IMR-90 (cell line): Measurements from ENCODE around the gene SEC31B. TPM values are rescaled to one million over a fixed set of nuclear protein-coding genes. Genes with fewer than 3 reads are reported as not detected.
A peak's percentile ranks its signal among the peaks of the same experiment; 100 is the strongest.

Experiments
- ATAC-seq: fragments of 200-7000 bp; cut with Tn5 transposase; 2 replicates; pipeline ENCODE4 v1.9.1; 2020; ENCODE audit warnings: low read depth, mild to moderate bottlenecking, moderate library complexity
- Bru-seq: library from RNA; stranded (reverse); fragments of 400-500 nt; gene quantifications from one replicate; lab custom pipeline; 2021; lab: Mats Ljungman, UMichigan
- BruChase-seq, 2 experiments: library from RNA; stranded (reverse); fragments of 400-500 nt; gene quantifications; one replicate each; lab custom pipeline; 2021; lab: Mats Ljungman, UMichigan
- BruUV-seq: library from RNA; stranded (reverse); fragments of 400-500 nt; replicated peaks from 2 replicates; lab custom pipeline; 2021; lab: Mats Ljungman, UMichigan
- CTCF ChIA-PET: fragments of 300-600 bp; formaldehyde crosslinking; extraction: SDS; loops from one replicate; lab custom pipeline; 2021; ENCODE audit warnings: antibody characterized with exemption; lab: Yijun Ruan, JAX
- POLR2A ChIA-PET: fragments of 300-600 bp; sonication (Branson Sonifier 250); formaldehyde crosslinking; loops from one replicate; lab custom pipeline; 2022; ENCODE audit warnings: antibody characterized with exemption; ENCODE audit not compliant: unreplicated experiment; lab: Charles Lee
- DNase-seq: peaks from one replicate; pipeline ENCODE4 v3.0.0; 2013
- H2AFZ ChIP-seq: replicated peaks from 2 replicates; pipeline ENCODE3; 2013; ENCODE audit warnings: low read length, mild to moderate bottlenecking; ENCODE audit not compliant: poor library complexity
- H2AK5ac ChIP-seq: 2 replicates; pipeline ENCODE4 v1.6.1; 2013; ENCODE audit warnings: low read depth, low read length, inconsistent platforms
- H2AK9ac ChIP-seq: replicated peaks from 2 replicates; pipeline ENCODE3; 2013; ENCODE audit warnings: mild to moderate bottlenecking, low read depth, low read length, moderate library complexity; ENCODE audit not compliant: poor library complexity
- H2BK120ac ChIP-seq: 2 replicates; pipeline ENCODE4 v1.6.1; 2013; ENCODE audit warnings: low read depth, low read length, inconsistent platforms
- H2BK15ac ChIP-seq: 3 replicates; pipeline ENCODE4 v1.6.1; 2013; ENCODE audit warnings: low read depth, low read length, inconsistent platforms
- H2BK20ac ChIP-seq: 2 replicates; pipeline ENCODE4 v1.6.1; 2013; ENCODE audit warnings: low read depth, mild to moderate bottlenecking, inconsistent platforms, low read length, moderate library complexity
- H2BK5ac ChIP-seq: 2 replicates; pipeline ENCODE4 v1.6.1; 2013; ENCODE audit warnings: mild to moderate bottlenecking, low read depth, low read length, inconsistent platforms; ENCODE audit not compliant: poor library complexity, severe bottlenecking
- H3K14ac ChIP-seq: replicated peaks from 2 replicates; pipeline ENCODE4 v1.6.1; 2013; ENCODE audit warnings: low read depth, low read length, inconsistent platforms
- H3K18ac ChIP-seq: 2 replicates; pipeline ENCODE4 v1.6.1; 2013; ENCODE audit warnings: low read depth, low read length, control low read depth
- H3K23ac ChIP-seq: 2 replicates; pipeline ENCODE4 v1.6.1; 2013; ENCODE audit warnings: low read depth, low read length, inconsistent platforms
- H3K27ac ChIP-seq: 2 replicates; pipeline ENCODE4 v1.5.1; 2013; ENCODE audit warnings: mild to moderate bottlenecking, control low read depth, low read length; ENCODE audit not compliant: insufficient read depth
- H3K27me3 ChIP-seq: 2 replicates; pipeline ENCODE4 v1.6.1; 2013; ENCODE audit warnings: low read length; ENCODE audit not compliant: control insufficient read depth, insufficient read depth
- H3K36me3 ChIP-seq: 2 replicates; pipeline ENCODE4 v1.6.1; 2013; ENCODE audit warnings: low read length, mixed read lengths; ENCODE audit not compliant: control insufficient read depth, insufficient read depth
- H3K4ac ChIP-seq: 2 replicates; pipeline ENCODE4 v1.6.1; 2013; ENCODE audit warnings: low read depth, low read length, inconsistent platforms
- H3K4me1 ChIP-seq: 2 replicates; pipeline ENCODE4 v1.6.1; 2013; ENCODE audit warnings: low read length, mixed read lengths; ENCODE audit not compliant: control insufficient read depth, insufficient read depth
- H3K4me2 ChIP-seq: 2 replicates; pipeline ENCODE4 v1.6.1; 2013; ENCODE audit warnings: low read depth, mild to moderate bottlenecking, control low read depth, low read length, moderate library complexity
- H3K4me3 ChIP-seq: 2 replicates; pipeline ENCODE4 v1.5.1; 2013; ENCODE audit warnings: low read depth, mild to moderate bottlenecking, control low read depth, low read length, moderate library complexity; ENCODE audit not compliant: insufficient read depth
- H3K56ac ChIP-seq: 2 replicates; pipeline ENCODE4 v1.6.1; 2013; ENCODE audit warnings: low read length, inconsistent platforms; ENCODE audit not compliant: insufficient read depth; ENCODE audit errors: extremely low read depth
- H3K79me1 ChIP-seq, 2 experiments: 2 replicates each; pipeline ENCODE4 v1.6.1; 2013; ENCODE audit warnings: low read length in 2 of 2, inconsistent platforms in 1 of 2, low read depth in 1 of 2
- H3K9ac ChIP-seq: 2 replicates; pipeline ENCODE4 v1.6.1; 2013; ENCODE audit warnings: low read depth, low read length, control low read depth
- H3K9me1 ChIP-seq: 2 replicates; pipeline ENCODE4 v1.6.1; 2013; ENCODE audit warnings: low read length, inconsistent platforms; ENCODE audit not compliant: insufficient read depth
- H3K9me3 ChIP-seq: 2 replicates; pipeline ENCODE4 v1.6.1; 2013; ENCODE audit warnings: low read length; ENCODE audit not compliant: control insufficient read depth, insufficient read depth
- H4K20me1 ChIP-seq: 2 replicates; pipeline ENCODE4 v1.6.1; 2013; ENCODE audit warnings: low read length, inconsistent platforms; ENCODE audit not compliant: insufficient read depth
- H4K5ac ChIP-seq: 2 replicates; pipeline ENCODE4 v1.6.1; 2013; ENCODE audit warnings: mild to moderate bottlenecking, low read depth, low read length, control low read depth
- H4K8ac ChIP-seq, 2 experiments: 2 replicates each; pipeline ENCODE4 v1.6.1; 2013; ENCODE audit warnings: low read depth in 2 of 2, low read length in 2 of 2, control low read depth in 1 of 2, inconsistent platforms in 1 of 2
- H4K91ac ChIP-seq: 2 replicates; pipeline ENCODE4 v1.6.1; 2013; ENCODE audit warnings: low read depth, low read length, inconsistent platforms; ENCODE audit not compliant: insufficient read depth
- BHLHE40 ChIP-seq: fragments of 150-350 bp; IDR thresholded peaks from 2 replicates; pipeline ENCODE4 v1.6.1; 2016; ENCODE audit warnings: mild to moderate bottlenecking, low read depth, low read length
- CEBPB ChIP-seq: IDR thresholded peaks from 2 replicates; pipeline ENCODE4 v1.6.1; 2012; ENCODE audit warnings: low read depth, low read length, improper control_type of control experiment
- CHD1 ChIP-seq: IDR thresholded peaks from 2 replicates; pipeline ENCODE4 v1.6.1; 2012; ENCODE audit warnings: low read depth, low read length, improper control_type of control experiment
- CTCF ChIP-seq: conservative IDR thresholded peaks from 2 replicates; pipeline ENCODE4 v1.5.1; 2012; ENCODE audit warnings: mild to moderate bottlenecking, low read depth, low read length, improper control_type of control experiment
- ELK1 ChIP-seq: fragments of 150-350 bp; IDR thresholded peaks from 2 replicates; pipeline ENCODE4 v1.6.1; 2016; ENCODE audit warnings: low read depth, mild to moderate bottlenecking, low read length, moderate library complexity, borderline replicate concordance
- FOS ChIP-seq: fragments of 150-350 bp; IDR thresholded peaks from 2 replicates; pipeline ENCODE4 v1.6.1; 2016; ENCODE audit warnings: low read depth, low read length
- MAZ ChIP-seq: IDR thresholded peaks from 2 replicates; pipeline ENCODE4 v1.6.1; 2012; ENCODE audit warnings: low read depth, mild to moderate bottlenecking, low read length, improper control_type of control experiment, moderate library complexity, borderline replicate concordance
- MXI1 ChIP-seq: IDR thresholded peaks from 2 replicates; pipeline ENCODE4 v1.6.1; 2012; ENCODE audit warnings: low read depth, mild to moderate bottlenecking, low read length, moderate library complexity, borderline replicate concordance
- NFE2L2 ChIP-seq: fragments of 150-350 bp; IDR thresholded peaks from 2 replicates; pipeline ENCODE4 v1.6.1; 2016; ENCODE audit warnings: low read depth, mild to moderate bottlenecking, low read length
- POLR2A ChIP-seq: IDR thresholded peaks from 2 replicates; pipeline ENCODE4 v1.6.1; 2012; ENCODE audit warnings: mild to moderate bottlenecking, low read depth, low read length
- RAD21 ChIP-seq: IDR thresholded peaks from 2 replicates; pipeline ENCODE4 v1.6.1; 2012; ENCODE audit warnings: low read length, improper control_type of control experiment
- RCOR1 ChIP-seq: IDR thresholded peaks from 2 replicates; pipeline ENCODE4 v1.6.1; 2012; ENCODE audit warnings: mild to moderate bottlenecking, low read length, improper control_type of control experiment; ENCODE audit not compliant: insufficient replicate concordance
- SMC3 ChIP-seq: fragments of 150-350 bp; IDR thresholded peaks from 2 replicates; pipeline ENCODE4 v1.6.1; 2016; ENCODE audit warnings: low read depth, mild to moderate bottlenecking, antibody characterized with exemption, low read length, moderate library complexity
- WGBS, 2 experiments: methylation state at CpG; one replicate each; pipeline versions ENCODE4 v1.1.5 to v1.1.7; 2013; ENCODE audit warnings: missing lambda C conversion rate in 2 of 2; ENCODE audit not compliant: insufficient read length in 1 of 2; ENCODE audit errors: extremely low coverage in 2 of 2; 5-methylcytosine and 5-hydroxymethylcytosine counted together
- dilution Hi-C: fragments of 300-500 bp; cut with HindIII; formaldehyde crosslinking; loops from one replicate; pipeline ENCODE4 v1.14.3; 2018; ENCODE audit warnings: low sequenced_read_pairs; ENCODE audit not compliant: unreplicated experiment
- in situ Hi-C: fragments of 300-500 bp; cut with MboI; formaldehyde crosslinking; loops from 3 replicates; pipeline ENCODE4 v1.14.3; 2019; ENCODE audit warnings: low sequenced_read_pairs, inconsistent platforms, mixed read lengths
- intact Hi-C: fragments of 100-400 bp; cut with micrococcal nuclease; formaldehyde crosslinking; loops from 2 replicates; pipeline ENCODE4 v1.10.0; 2022
- long read RNA-seq: library from polyadenylated mRNA; unstranded; transcript quantifications from one replicate; pipeline ENCODE4 v2.0.0, GENCODE V29; 2021; ENCODE audit not compliant: unreplicated experiment
- polyA plus RNA-seq, 3 experiments: library from polyadenylated mRNA; depleted of rRNA; stranded (reverse); fragments of >200 nt; gene quantifications; 2 replicates each; pipeline ENCODE4 v1.2.3, GENCODE V29; 2012; ENCODE audit warnings: low replicate concordance in 1 of 3
- total RNA-seq: library from RNA; depleted of rRNA; stranded (reverse); fragments of >200 nt; gene quantifications from 2 replicates; pipeline ENCODE4 v1.2.3, GENCODE V29; 2012; rRNA removed

Gene SEC31B
- 1.1 and 1.3 TPM in 2 replicates for total RNA-seq
- polyA plus RNA-seq (2012; rRNA removed): 6.1 and 8.1 TPM in 2 replicates
- polyA plus RNA-seq (2012; cell fraction: cytosol; rRNA removed): 0.56 and 1.5 TPM in 2 replicates
- polyA plus RNA-seq (2012; cell fraction: nucleus; rRNA removed; ENCODE audit: low replicate concordance): 84.2 and 148 TPM in 2 replicates
- Bru-seq, nascent RNA: percentile 54 among the genes with signal in this experiment
- BruChase-seq, experiment 1, labeled RNA remaining after a 6-hour chase: percentile 74 among the genes with signal in this experiment
- percentile 71 among the genes with signal in this experiment for BruChase-seq, experiment 2, labeled RNA remaining after a 2-hour chase
- long read RNA-seq, partial matches to known transcripts: 0 of 1 reads
- long read RNA-seq, other reads (novel, unspliced or antisense): 1 of 1 reads

- peak; percentile 48 for ATAC-seq
- H3K4me1 ChIP-seq: peaks cover 5% of the 10 kb centered on the region; the same call in 1 of the 2 replicates
- no peak within 1 kb of the TSS for H2AK5ac ChIP-seq
- H4K91ac ChIP-seq: no peak within 1 kb of the TSS
- no peak within 1 kb of the TSS for H2BK5ac ChIP-seq
- no peak within 1 kb of the TSS for H3K27ac ChIP-seq
- H3K36me3 ChIP-seq: peaks cover 12% of the 10 kb centered on the region
- peaks cover 0 to 2% of the 10 kb centered on the region in 2 experiments; a peak in 1 of 4 replicates for H3K79me1 ChIP-seq
- TF ChIP-seq SMC3 (no peak), MAZ (no peak), FOS (no peak), CHD1 (no peak), BHLHE40 (no peak), CEBPB (no peak), NFE2L2 (no peak), CTCF (no peak; the same call in 1 of the 2 replicates), MXI1 (no peak), RCOR1 (no peak), RAD21 (no peak), POLR2A (no peak), ELK1 (no peak)
- ChIA-PET POLR2A (interaction anchor here (1.1 kb wide), 1 partner anchor 364 kb away, joined by 3 read pairs; no protein-coding TSS in a partner anchor), CTCF (interaction anchor here (0.6 to 2.0 kb wide), 21 partner anchors 8 to 496 kb away, joined by 3 to 25 read pairs (median 3); partner anchors contain the start of genes HIF1AN and NDUFB8)
- H4K8ac ChIP-seq: 0 out of 4 replicates have a peak within 1 kb of the TSS, but pooled peaks of 1 of the 2 experiments have one; percentile 23
- H3K9ac ChIP-seq: no peak within 1 kb of the TSS
- H2BK120ac ChIP-seq: peak within 1 kb of the TSS; percentile 6; the same call in 1 of the 2 replicates
- H4K20me1 ChIP-seq: no peaks in the 10 kb centered on the region
- peak within 1 kb of the TSS; percentile 52; the same call in 1 of the 2 replicates for H3K23ac ChIP-seq
- no peaks in the 10 kb centered on the region for H3K27me3 ChIP-seq
- H3K18ac ChIP-seq: no peak within 1 kb of the TSS
- no peaks in the 10 kb centered on the region for H3K9me3 ChIP-seq
- no peak within 1 kb of the TSS for H2BK15ac ChIP-seq
- H3K4me2 ChIP-seq: peak within 1 kb of the TSS; percentile 67
- BruUV-seq: no TSS peak
- no peak within 1 kb of the TSS for H3K4ac ChIP-seq
- in situ Hi-C loops (no loop called here), intact Hi-C loops (loop anchor here (5.0 kb wide), 1 partner anchor 358 kb away; no protein-coding TSS in a partner anchor), dilution Hi-C loops (no loop called here)
- H3K56ac ChIP-seq: no peak within 1 kb of the TSS
- H2AK9ac ChIP-seq: no peak within 1 kb of the TSS
- no peak within 1 kb of the TSS for H2BK20ac ChIP-seq
- H3K4me3 ChIP-seq: peak within 1 kb of the TSS; percentile 10; the same call in 1 of the 2 replicates
- 9% methylated on average over 7 of the region's 72 CpGs; no CpG with 5 or more reads in 1 of the 2 experiments for WGBS, 2 experiments
- H4K5ac ChIP-seq: no peak within 1 kb of the TSS
- no peak for DNase-seq
- H3K9me1 ChIP-seq: 0 out of 2 replicates have a peak, but pooled peaks cover 3% of the 10 kb centered on the region
- H3K14ac ChIP-seq: no peak within 1 kb of the TSS
- peak within 1 kb of the TSS; percentile 84 for H2AFZ ChIP-seq
These were observed at the start of gene SEC31B for GRCh38 chr10:100519311-100520051. TSS of gene SEC31B (minus strand) at chr10:100519861. CDS start at chr10:100516952, 2,909 bp downstream.
